ENCODE measurements around the gene TRPM5. TPM values are rescaled to one million over a fixed set of nuclear protein-coding genes. Genes with fewer than 3 reads are reported as not detected.

TRPM5 gene
- total RNA-seq, 4 donors from 2014 or later: not detected

DNA sequence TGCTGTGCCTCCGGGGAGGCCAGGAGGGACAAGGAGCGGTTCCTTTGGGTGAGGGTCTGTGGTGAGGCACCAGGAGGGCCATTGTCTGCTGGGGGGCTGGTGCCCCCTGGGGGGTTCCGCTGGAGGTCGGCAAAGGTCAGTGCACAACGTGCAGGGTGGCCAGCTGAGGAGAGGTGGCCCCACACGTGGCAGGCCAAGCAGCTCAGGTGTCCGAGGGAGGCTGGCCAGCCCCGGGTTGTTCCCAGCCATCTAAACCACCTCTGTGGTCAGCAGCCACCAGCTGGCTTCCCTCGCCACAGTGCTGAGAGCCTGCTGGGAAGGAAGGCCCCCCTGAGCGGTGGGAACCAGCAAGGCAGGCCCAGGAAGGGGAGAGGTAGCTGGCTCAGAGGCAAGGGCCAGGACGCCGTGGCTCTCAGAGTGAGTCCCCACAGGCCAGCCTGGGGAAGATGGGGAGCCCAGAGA lies 39.5 kb downstream of the TRPM5 start:
- DNase-seq (no peak), ATAC-seq (no peak)
- H3K9me3 ChIP-seq: no peaks in the 10 kb centered on the region
- no peak overlapping the region for H3K27ac ChIP-seq
- no peak for TF ChIP-seq POLR2A (IDR thresholded peaks at IDR 0.05)
- no peak for TF ChIP-seq CTCF (IDR thresholded peaks at IDR 0.05 in 4 of 5, conservative IDR thresholded peaks at IDR 0.05 in 1 of 5)
- peaks cover 0 to 15% of the 10 kb centered on the region in 2 donors for H3K36me3 ChIP-seq
- no peak overlapping the region for H3K4me3 ChIP-seq
- intact Hi-C loops (cut with DNase I; ENCODE audit: low total_unique reads): loop anchor here (5.0 kb wide), 1 partner anchor 1892 kb away; no protein-coding TSS in a partner anchor
- H3K27me3 ChIP-seq: no peaks in the 10 kb centered on the region
- in situ Hi-C loops (cut with MboI; ENCODE audit: low sequenced_read_pairs in 4 of 4): loop anchor here in 2 of 4 donors (25.0 kb wide), 1 partner anchor 217 kb away; no protein-coding TSS in a partner anchor
- H3K4me1 ChIP-seq: peaks cover 12 to 14% of the 10 kb centered on the region in 2 donors

GRCh38 chr11:2402890-2403645 lies 41.2 kb downstream of the TRPM5 start:
- Histone ChIP-seq H3K27ac (no peak overlapping the region), H3K36me3 (peaks cover 0 to 21% of the 10 kb centered on the region in 2 donors), H3K4me1 (peaks cover 22 to 26% of the 10 kb centered on the region in 2 donors), H3K27me3 (no peaks in the 10 kb centered on the region), H3K9me3 (no peaks in the 10 kb centered on the region), H3K4me3 (no peak overlapping the region)
- intact Hi-C loops (cut with DNase I; ENCODE audit: low total_unique reads) (loop anchor here (5.0 kb wide), 1 partner anchor 1891 kb away; no protein-coding TSS in a partner anchor), in situ Hi-C loops (cut with MboI; ENCODE audit: low sequenced_read_pairs in 4 of 4) (loop anchor here in 2 of 4 donors (25.0 kb wide), 1 partner anchor 216 kb away; no protein-coding TSS in a partner anchor)
- no peak for DNase-seq
- TF ChIP-seq POLR2A (IDR thresholded peaks at IDR 0.05) (no peak), CTCF (IDR thresholded peaks at IDR 0.05 in 4 of 5, conservative IDR thresholded peaks at IDR 0.05 in 1 of 5) (no peak)
- no peak for ATAC-seq

DNA sequence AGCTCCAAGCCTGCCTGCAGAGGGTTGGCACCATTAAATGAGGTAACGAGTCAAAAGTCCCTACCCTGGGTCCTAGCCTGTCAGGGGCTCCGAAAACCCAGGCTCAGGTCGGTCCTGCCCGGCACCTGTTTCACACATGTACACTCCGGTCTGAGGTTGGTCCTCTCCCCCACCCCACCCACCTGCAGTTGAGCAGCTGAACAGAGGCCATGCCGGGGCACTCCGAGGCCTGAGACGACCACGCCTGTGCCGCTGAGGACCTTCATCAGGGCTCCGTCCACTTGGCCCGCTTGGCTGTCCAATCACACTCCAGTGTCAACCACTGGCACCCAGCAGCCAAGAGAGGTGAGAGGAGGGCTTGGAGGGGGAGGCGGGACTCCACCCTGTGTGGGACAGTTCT lies 42.2 kb downstream of the TRPM5 start:
- ATAC-seq (no peak), DNase-seq (no peak)
- Histone ChIP-seq H3K9me3 (no peaks in the 10 kb centered on the region), H3K27ac (peak overlapping the region in 1 of 4 donors; percentile 97), H3K4me1 (peaks cover 22 to 26% of the 10 kb centered on the region in 2 donors), H3K27me3 (no peaks in the 10 kb centered on the region), H3K4me3 (peak overlapping the region in 2 of 4 donors; percentile 5 to 84), H3K36me3 (peaks cover 0 to 24% of the 10 kb centered on the region in 2 donors)
- intact Hi-C loops (cut with DNase I; ENCODE audit: low total_unique reads) (loop anchor here (5.0 kb wide), 1 partner anchor 1890 kb away; no protein-coding TSS in a partner anchor), in situ Hi-C loops (cut with MboI; ENCODE audit: low sequenced_read_pairs in 4 of 4) (loop anchor here in 2 of 4 donors (25.0 kb wide), 1 partner anchor 215 kb away; no protein-coding TSS in a partner anchor)
- TF ChIP-seq CTCF (IDR thresholded peaks at IDR 0.05 in 4 of 5, conservative IDR thresholded peaks at IDR 0.05 in 1 of 5): no peak
- no peak for TF ChIP-seq POLR2A (IDR thresholded peaks at IDR 0.05)

DNA sequence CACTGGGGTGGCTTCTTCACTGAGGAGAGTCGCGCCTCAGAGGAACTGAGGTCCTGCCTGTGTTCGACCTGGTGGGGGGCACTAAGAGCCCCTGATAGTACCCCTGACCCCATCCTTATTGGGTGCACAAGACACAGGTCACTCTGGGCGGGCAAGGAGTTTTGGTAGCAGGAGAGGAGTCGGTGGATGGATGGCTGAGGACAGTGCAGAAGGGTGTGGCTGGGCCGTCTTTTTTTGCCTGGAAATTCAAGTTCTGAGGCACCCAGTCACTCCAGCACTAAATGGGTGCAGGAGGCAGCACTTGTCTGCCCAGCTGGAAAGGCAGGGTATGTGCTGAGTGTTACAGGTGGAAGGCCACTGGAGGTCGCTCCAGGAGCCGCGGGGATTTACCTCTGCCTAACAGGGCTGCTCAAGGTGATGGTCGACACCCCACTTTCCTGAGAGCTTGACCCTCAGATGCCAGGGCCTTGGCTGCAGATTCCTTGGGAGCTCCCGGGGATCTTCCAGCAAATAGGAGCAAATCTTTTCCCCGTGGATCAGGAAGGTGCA lies 42.8 kb downstream of the TRPM5 start:
- ATAC-seq: no peak
- Histone ChIP-seq H3K27ac (peak overlapping the region; percentile 90 to 97 (median 94)), H3K4me1 (peaks cover 22 to 26% of the 10 kb centered on the region in 2 donors), H3K4me3 (peak overlapping the region; percentile 79 to 100 (median 90)), H3K27me3 (no peaks in the 10 kb centered on the region), H3K9me3 (no peaks in the 10 kb centered on the region), H3K36me3 (peaks cover 0 to 30% of the 10 kb centered on the region in 2 donors)
- intact Hi-C loops (cut with DNase I; ENCODE audit: low total_unique reads): loop anchor here (5.0 kb wide), 1 partner anchor 1889 kb away; no protein-coding TSS in a partner anchor
- in situ Hi-C loops (cut with MboI; ENCODE audit: low sequenced_read_pairs in 4 of 4): loop anchor here in 2 of 4 donors (25.0 kb wide), 1 partner anchor 214 kb away; no protein-coding TSS in a partner anchor
- DNase-seq: no peak
- TF ChIP-seq POLR2A (IDR thresholded peaks at IDR 0.05) (no peak), CTCF (IDR thresholded peaks at IDR 0.05 in 4 of 5, conservative IDR thresholded peaks at IDR 0.05 in 1 of 5) (no peak)

Data from gastrocnemius medialis (tissue), 4 donors.